ENCODE data around the gene SPTBN5. TPM values are rescaled to one million over a fixed set of nuclear protein-coding genes. Genes with fewer than 3 reads are reported as not detected.

Gene SPTBN5
- polyA plus RNA-seq, 1 donor from 2014 or later = 0.01 TPM

DNA sequence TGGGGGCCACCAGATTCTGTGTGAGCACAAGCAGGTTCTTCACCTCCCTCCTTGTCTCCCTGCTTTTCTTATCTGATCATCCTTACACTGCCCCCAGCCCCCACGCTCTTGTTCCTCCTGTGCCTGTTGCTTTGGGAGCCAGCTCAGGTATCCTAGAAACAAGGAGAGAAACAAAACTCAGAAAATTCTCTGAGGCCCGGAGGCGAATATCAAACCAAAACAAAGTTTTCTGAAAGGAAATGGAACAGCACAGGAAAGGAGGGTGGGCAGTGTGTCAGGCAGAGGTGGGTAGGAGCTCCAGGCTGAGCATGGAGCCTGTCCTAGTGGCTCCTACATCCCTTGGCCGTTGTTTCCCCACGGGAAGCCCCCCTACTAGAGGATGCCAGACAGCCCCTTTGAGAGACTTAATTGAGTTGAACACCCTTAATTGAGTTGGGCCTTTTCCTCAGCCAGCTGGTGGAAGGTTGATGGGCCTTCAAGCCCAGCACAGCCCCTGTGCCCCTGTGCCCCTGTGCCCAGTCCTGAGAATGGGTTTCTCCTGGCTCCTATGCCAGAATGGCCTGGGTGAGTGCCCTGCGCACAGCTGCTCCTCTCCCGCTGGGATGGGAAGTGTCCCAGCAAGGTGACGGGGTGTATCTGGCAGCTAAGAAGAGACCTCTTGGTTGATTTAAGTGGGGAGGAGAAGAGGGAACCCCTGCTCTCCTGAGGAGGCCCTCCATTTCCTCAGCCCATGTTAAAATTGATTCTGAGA lies 88.8 kb downstream of the SPTBN5 start:
- TF ChIP-seq MXI1 (conservative IDR thresholded peaks at IDR 0.05; ENCODE audit: poor library complexity, severe bottlenecking) (no peak), RAD21 (conservative IDR thresholded peaks at IDR 0.05) (no peak), SMC3 (conservative IDR thresholded peaks at IDR 0.05; ENCODE audit: poor library complexity) (no peak), REST (IDR thresholded peaks at IDR 0.05; ENCODE audit: borderline replicate concordance) (no peak), EZH2 (IDR thresholded peaks at IDR 0.05; ENCODE audit: borderline replicate concordance, insufficient read depth, low read length, poor library complexity, severe bottlenecking) (no peak), EP300 (conservative IDR thresholded peaks at IDR 0.05; ENCODE audit: poor library complexity, severe bottlenecking) (no peak), TAF1 (IDR thresholded peaks at IDR 0.05; ENCODE audit: low read depth) (no peak), CTCF (IDR thresholded peaks at IDR 0.05; ENCODE audit: poor library complexity, severe bottlenecking) (no peak), POLR2AphosphoS5 (IDR thresholded peaks at IDR 0.05) (no peak)
- H3K4me2 ChIP-seq (ENCODE audit: low read length) = no peak overlapping the region
- H3K4me3 ChIP-seq (ENCODE audit: low read length) = no peak overlapping the region
- no peaks in the 10 kb centered on the region for H4K20me1 ChIP-seq (ENCODE audit: insufficient read depth)
- no peaks in the 10 kb centered on the region for H3K9me3 ChIP-seq (ENCODE audit: low read length)
- no peaks in the 10 kb centered on the region for H3K79me2 ChIP-seq (replicated peaks; ENCODE audit: insufficient read depth, low read length)
- no peak overlapping the region for H2AFZ ChIP-seq (ENCODE audit: low read depth, low read length)
- H3K9me2 ChIP-seq (ENCODE audit: insufficient read depth, low read length) = no peaks in the 10 kb centered on the region
- no peak overlapping the region for H3K27ac ChIP-seq (ENCODE audit: low read length)
- H3K9ac ChIP-seq (ENCODE audit: low read length) = no peak overlapping the region
- H3K36me3 ChIP-seq (ENCODE audit: insufficient read depth, low read length) = no peaks in the 10 kb centered on the region
- no peaks in the 10 kb centered on the region for H3F3A ChIP-seq (ENCODE audit: insufficient read depth, low read length, poor library complexity, severe bottlenecking)
- H3K27me3 ChIP-seq (ENCODE audit: insufficient read depth, low read depth, low read length) = no peaks in the 10 kb centered on the region

DNA sequence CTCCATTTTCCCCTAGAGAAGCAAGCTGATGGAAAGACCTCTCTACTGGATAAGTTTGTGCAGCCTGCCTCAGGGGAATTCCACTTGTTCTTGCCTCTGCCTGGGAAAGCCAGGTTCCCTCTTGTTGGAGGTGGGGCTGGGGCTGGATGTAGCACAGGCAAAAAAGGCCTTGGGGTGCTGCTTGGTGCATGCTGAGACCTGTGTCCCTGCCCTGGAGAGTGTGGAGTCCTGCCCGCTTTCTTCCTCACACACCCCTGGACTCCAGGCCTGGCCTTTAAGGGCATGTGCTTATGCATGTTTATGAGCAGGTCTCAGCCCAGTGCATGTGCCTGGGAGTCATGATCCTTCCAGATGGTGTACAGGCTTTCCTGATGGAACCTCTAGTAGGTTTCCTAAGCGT lies 89.5 kb downstream of the SPTBN5 start:
- H3K79me2 ChIP-seq (replicated peaks; ENCODE audit: insufficient read depth, low read length) = no peaks in the 10 kb centered on the region
- no peaks in the 10 kb centered on the region for H3K36me3 ChIP-seq (ENCODE audit: insufficient read depth, low read length)
- H3K27me3 ChIP-seq (ENCODE audit: insufficient read depth, low read depth, low read length) = no peaks in the 10 kb centered on the region
- H3F3A ChIP-seq (ENCODE audit: insufficient read depth, low read length, poor library complexity, severe bottlenecking) = no peaks in the 10 kb centered on the region
- H4K20me1 ChIP-seq (ENCODE audit: insufficient read depth) = no peaks in the 10 kb centered on the region
- no peak overlapping the region for H3K4me2 ChIP-seq (ENCODE audit: low read length)
- no peaks in the 10 kb centered on the region for H3K9me2 ChIP-seq (ENCODE audit: insufficient read depth, low read length)
- no peak overlapping the region for H2AFZ ChIP-seq (ENCODE audit: low read depth, low read length)
- H3K27ac ChIP-seq (ENCODE audit: low read length) = no peak overlapping the region
- H3K9ac ChIP-seq (ENCODE audit: low read length) = no peak overlapping the region
- no peak overlapping the region for H3K4me3 ChIP-seq (ENCODE audit: low read length)
- H3K9me3 ChIP-seq (ENCODE audit: low read length) = no peaks in the 10 kb centered on the region
- TF ChIP-seq MXI1 (conservative IDR thresholded peaks at IDR 0.05; ENCODE audit: poor library complexity, severe bottlenecking) = no peak
- no peak for TF ChIP-seq TAF1 (IDR thresholded peaks at IDR 0.05; ENCODE audit: low read depth)
- TF ChIP-seq EZH2 (IDR thresholded peaks at IDR 0.05; ENCODE audit: borderline replicate concordance, insufficient read depth, low read length, poor library complexity, severe bottlenecking) = no peak
- no peak for TF ChIP-seq RAD21 (conservative IDR thresholded peaks at IDR 0.05)
- no peak for TF ChIP-seq CTCF (IDR thresholded peaks at IDR 0.05; ENCODE audit: poor library complexity, severe bottlenecking)
- no peak for TF ChIP-seq POLR2AphosphoS5 (IDR thresholded peaks at IDR 0.05)
- no peak for TF ChIP-seq SMC3 (conservative IDR thresholded peaks at IDR 0.05; ENCODE audit: poor library complexity)
- no peak for TF ChIP-seq EP300 (conservative IDR thresholded peaks at IDR 0.05; ENCODE audit: poor library complexity, severe bottlenecking)
- no peak for TF ChIP-seq REST (IDR thresholded peaks at IDR 0.05; ENCODE audit: borderline replicate concordance)
